ENCODE measurements around the gene TBC1D5. TPM values are rescaled to one million over a fixed set of nuclear protein-coding genes. Genes with fewer than 3 reads are reported as not detected.

Gene TBC1D5
- total RNA-seq, 1 experiment from 2014 or later = 33.9 TPM

DNA sequence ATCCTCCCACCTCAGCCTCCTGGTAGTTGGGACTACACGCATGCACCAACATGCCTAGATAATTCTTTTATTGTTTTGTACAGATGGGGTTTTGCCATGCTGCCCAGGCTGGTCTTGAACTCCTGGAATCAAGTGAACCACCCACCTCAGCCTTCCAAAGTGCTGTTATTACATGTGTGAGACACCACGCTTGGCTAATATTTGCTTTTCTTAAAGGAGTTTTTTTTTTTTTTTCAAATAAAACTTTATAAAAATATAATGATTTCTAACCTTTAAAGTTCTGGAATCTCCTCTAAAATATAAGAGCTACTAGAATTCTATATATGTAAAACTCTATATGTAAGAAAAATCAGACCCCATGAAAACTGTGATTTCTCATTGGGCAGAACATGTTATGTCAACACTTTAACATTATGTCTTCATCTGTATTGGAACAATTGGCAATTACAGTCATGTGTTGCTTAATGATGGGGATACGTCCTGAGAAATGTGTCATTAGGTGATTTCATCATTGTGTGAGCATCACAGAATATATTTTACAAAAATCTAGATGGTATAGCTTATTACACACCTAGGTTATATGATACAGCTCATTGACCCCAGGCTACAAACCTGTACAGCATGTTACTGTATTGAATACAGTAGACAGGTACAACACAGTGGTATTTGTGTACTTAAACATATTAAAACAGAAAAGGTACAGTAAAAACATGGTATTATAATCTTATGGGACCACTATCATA is 480.6 kb downstream of the TBC1D5 start:
- Histone ChIP-seq H4K20me1 (ENCODE audit: insufficient read depth) (no peaks in the 10 kb centered on the region; the same call in 1 of the 2 replicates), H2AFZ (ENCODE audit: low read depth, low read length, poor library complexity, severe bottlenecking) (no peak overlapping the region), H3K27me3 (ENCODE audit: insufficient read depth, low read length) (no peaks in the 10 kb centered on the region), H3K36me3 (ENCODE audit: control insufficient read depth in 1 of 2, insufficient read depth in 2 of 2, low read length in 2 of 2) (no peaks in the 10 kb centered on the region), H3K9me2 (ENCODE audit: insufficient read depth) (no peaks in the 10 kb centered on the region), H3K4me2 (ENCODE audit: low read length) (no peak overlapping the region), H3K9me3 (ENCODE audit: control insufficient read depth in 1 of 2, insufficient read depth in 1 of 2, low read depth in 1 of 2, low read length in 2 of 2) (no peaks in the 10 kb centered on the region), H3K27ac (ENCODE audit: low read depth, low read length) (no peak overlapping the region), H3K79me2 (ENCODE audit: insufficient read depth, low read length) (no peaks in the 10 kb centered on the region), H3K4me1 (ENCODE audit: control insufficient read depth in 1 of 2, insufficient read depth in 2 of 2, low read length in 2 of 2) (no peaks in the 10 kb centered on the region), H3K9ac (ENCODE audit: low read length) (no peak overlapping the region), H3K4me3 (replicated peaks in 1 of 2; ENCODE audit: low read depth in 1 of 2, low read length in 2 of 2) (no peak overlapping the region)
- ChIA-PET RAD21 (ENCODE audit: low non-redundant PET in 1 of 2, low total read pairs in 2 of 2, uncharacterized antibody in 2 of 2, unreplicated experiment in 2 of 2) (no interaction called here), CTCF (no interaction called here), POLR2A (no interaction called here)
- ATAC-seq (no peak), DNase-seq (ENCODE audit: low read depth, low spot score) (no peak)
- intact Hi-C loops (cut with micrococcal nuclease) = no loop called here
- no TSS peak for BruUV-seq (replicated peaks)
- TF ChIP-seq SRF (IDR thresholded peaks at IDR 0.05; ENCODE audit: low read depth) (no peak), EGR1 (IDR thresholded peaks at IDR 0.05; ENCODE audit: low read depth) (no peak), CEBPB (IDR thresholded peaks at IDR 0.05; ENCODE audit: low read depth) (no peak), ZNF274 (IDR thresholded peaks at IDR 0.05; ENCODE audit: low read depth, low read length) (no peak), RAD21 (IDR thresholded peaks at IDR 0.05; ENCODE audit: low read depth) (no peak), EZH2phosphoT487 (IDR thresholded peaks at IDR 0.05; ENCODE audit: borderline replicate concordance) (no peak), CBX3 (IDR thresholded peaks at IDR 0.05; ENCODE audit: low read depth) (no peak), SP1 (IDR thresholded peaks at IDR 0.05; ENCODE audit: low read depth) (no peak), JUND (IDR thresholded peaks at IDR 0.05) (no peak), POLR2A (IDR thresholded peaks at IDR 0.05; ENCODE audit: borderline replicate concordance, extremely low read depth, insufficient read depth, insufficient read length) (no peak), ATF3 (IDR thresholded peaks at IDR 0.05) (no peak), YY1 (IDR thresholded peaks at IDR 0.05; ENCODE audit: extremely low read depth, insufficient replicate concordance, low read depth, low read length) (no peak)
- TF ChIP-seq, protein P1, sequence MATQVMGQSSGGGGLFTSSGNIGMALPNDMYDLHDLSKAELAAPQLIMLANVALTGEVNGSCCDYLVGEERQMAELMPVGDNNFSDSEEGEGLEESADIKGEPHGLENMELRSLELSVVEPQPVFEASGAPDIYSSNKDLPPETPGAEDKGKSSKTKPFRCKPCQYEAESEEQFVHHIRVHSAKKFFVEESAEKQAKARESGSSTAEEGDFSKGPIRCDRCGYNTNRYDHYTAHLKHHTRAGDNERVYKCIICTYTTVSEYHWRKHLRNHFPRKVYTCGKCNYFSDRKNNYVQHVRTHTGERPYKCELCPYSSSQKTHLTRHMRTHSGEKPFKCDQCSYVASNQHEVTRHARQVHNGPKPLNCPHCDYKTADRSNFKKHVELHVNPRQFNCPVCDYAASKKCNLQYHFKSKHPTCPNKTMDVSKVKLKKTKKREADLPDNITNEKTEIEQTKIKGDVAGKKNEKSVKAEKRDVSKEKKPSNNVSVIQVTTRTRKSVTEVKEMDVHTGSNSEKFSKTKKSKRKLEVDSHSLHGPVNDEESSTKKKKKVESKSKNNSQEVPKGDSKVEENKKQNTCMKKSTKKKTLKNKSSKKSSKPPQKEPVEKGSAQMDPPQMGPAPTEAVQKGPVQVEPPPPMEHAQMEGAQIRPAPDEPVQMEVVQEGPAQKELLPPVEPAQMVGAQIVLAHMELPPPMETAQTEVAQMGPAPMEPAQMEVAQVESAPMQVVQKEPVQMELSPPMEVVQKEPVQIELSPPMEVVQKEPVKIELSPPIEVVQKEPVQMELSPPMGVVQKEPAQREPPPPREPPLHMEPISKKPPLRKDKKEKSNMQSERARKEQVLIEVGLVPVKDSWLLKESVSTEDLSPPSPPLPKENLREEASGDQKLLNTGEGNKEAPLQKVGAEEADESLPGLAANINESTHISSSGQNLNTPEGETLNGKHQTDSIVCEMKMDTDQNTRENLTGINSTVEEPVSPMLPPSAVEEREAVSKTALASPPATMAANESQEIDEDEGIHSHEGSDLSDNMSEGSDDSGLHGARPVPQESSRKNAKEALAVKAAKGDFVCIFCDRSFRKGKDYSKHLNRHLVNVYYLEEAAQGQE (IDR thresholded peaks at IDR 0.05; ENCODE audit: low read depth) = no peak
- TF ChIP-seq, protein P2, sequence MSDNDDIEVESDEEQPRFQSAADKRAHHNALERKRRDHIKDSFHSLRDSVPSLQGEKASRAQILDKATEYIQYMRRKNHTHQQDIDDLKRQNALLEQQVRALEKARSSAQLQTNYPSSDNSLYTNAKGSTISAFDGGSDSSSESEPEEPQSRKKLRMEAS (IDR thresholded peaks at IDR 0.05) = no peak

All from HCT116 (cell line).